ENCODE measurements around the gene CLCNKA. TPM values are rescaled to one million over a fixed set of nuclear protein-coding genes. Genes with fewer than 3 reads are reported as not detected.

The CLCNKA gene
- total RNA-seq, 1 experiment from 2014 or later: 1.5 TPM

DNA sequence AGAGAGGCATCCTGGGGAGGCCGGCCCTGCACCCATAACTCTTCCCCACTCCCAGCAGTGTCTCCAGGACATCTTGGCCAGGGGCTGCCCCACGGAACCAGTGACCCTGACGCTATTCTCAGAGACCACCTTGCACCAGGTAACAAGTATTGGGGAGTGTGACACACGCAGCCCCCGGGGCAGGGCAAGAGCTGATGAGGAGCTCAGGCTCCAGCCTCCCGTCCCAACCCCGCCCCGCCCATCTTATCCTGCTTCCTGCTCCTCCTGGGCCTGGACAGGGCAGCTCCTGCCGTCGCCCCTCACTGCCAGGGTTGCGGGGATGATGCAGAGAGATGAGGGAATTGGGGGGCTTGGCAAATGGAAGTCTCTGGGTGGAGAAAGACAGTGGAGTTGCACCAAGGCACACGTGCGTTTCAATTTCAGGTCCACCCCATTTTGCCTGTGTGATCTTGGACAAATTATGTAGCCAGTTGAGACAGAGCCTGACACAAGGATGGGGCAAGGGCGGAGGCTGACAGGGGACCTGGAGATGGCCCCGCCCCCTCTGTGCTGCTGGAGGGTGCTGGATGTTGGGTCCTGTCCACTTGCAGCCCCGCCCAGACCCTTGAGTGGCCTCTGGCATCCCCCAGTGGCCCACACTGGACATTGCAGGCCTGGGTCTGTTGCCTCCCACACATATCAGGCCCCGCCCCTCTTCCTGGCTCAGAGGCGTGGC, 10.7 kb downstream of the CLCNKA start:
- Mint-ChIP-seq H3K9me3 (no peaks in the 10 kb centered on the region), H3K4me3 (no peak overlapping the region), H3K27ac (no peak overlapping the region), H3K27me3 (ENCODE audit: low read depth) (peaks cover 7% of the 10 kb centered on the region; the same call in 1 of the 2 replicates), H3K4me1 (peaks cover 19% of the 10 kb centered on the region), H3K36me3 (no peaks in the 10 kb centered on the region)
- DNase-seq (ENCODE audit: low spot score) (peak; percentile 98), ATAC-seq (peak; percentile 98)
- ChIA-PET POLR2A (no interaction called here), CTCF (interaction anchor here (0.6 to 3.1 kb wide), 15 partner anchors 12 to 373 kb away, joined by 3 to 24 read pairs (median 4); partner anchors contain the start of genes FAM131C and HSPB7)
- TF ChIP-seq ATF6 (CRISPR knock-in tag; IDR thresholded peaks at IDR 0.05): no peak
- TF ChIP-seq ZBTB43 (CRISPR knock-in tag; IDR thresholded peaks at IDR 0.05): no peak
- TF ChIP-seq ZNF232 (CRISPR knock-in tag; IDR thresholded peaks at IDR 0.05): no peak
- TF ChIP-seq SMAD3 (CRISPR knock-in tag; IDR thresholded peaks at IDR 0.05; ENCODE audit: borderline replicate concordance): no peak
- 0 out of 2 replicates have a peak, but pooled peaks have one; percentile 24 for TF ChIP-seq FOXK1 (CRISPR knock-in tag; IDR thresholded peaks at IDR 0.05)
- TF ChIP-seq CTCF (IDR thresholded peaks at IDR 0.05): peak; percentile 97
- TF ChIP-seq ZNF416 (CRISPR knock-in tag; IDR thresholded peaks at IDR 0.05): no peak
- peak; percentile 87 for TF ChIP-seq SP1 (CRISPR knock-in tag; conservative IDR thresholded peaks at IDR 0.05)
- TF ChIP-seq CREB1 (CRISPR knock-in tag; IDR thresholded peaks at IDR 0.05): no peak
- TF ChIP-seq, protein P1, sequence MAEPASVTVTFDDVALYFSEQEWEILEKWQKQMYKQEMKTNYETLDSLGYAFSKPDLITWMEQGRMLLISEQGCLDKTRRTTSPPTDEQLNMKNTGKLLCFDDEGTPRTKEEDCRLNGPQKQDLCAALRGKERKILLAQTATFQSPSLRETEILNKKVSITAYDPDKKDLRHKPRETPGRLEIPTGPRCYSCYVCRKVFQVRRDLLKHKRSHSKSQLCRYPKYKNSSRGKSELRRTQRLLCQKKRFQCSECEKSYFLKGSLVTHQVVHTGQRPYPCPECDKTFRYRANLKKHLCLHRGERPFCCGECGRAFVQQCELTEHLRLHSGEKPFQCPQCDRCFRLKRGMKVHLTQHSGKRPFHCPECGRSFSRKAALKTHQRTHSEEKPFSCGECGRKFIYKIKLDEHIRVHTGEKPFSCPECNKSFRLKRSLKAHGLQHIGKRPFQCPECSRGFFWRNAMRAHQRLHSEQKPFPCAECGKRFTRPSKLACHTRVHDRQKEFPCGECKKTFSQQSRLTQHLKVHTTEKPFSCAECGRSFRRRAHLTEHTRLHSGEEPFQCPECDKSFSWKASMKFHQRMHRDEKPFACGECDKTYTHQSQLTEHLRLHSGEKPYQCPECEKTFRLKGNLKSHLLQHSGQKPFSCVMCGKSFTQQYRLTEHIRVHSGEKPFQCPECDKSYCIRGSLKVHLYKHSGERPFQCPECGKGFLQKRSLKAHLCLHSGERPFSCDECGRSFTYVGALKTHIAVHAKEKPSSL (CRISPR knock-in tag; conservative IDR thresholded peaks at IDR 0.05): no peak
- TF ChIP-seq, protein P2, sequence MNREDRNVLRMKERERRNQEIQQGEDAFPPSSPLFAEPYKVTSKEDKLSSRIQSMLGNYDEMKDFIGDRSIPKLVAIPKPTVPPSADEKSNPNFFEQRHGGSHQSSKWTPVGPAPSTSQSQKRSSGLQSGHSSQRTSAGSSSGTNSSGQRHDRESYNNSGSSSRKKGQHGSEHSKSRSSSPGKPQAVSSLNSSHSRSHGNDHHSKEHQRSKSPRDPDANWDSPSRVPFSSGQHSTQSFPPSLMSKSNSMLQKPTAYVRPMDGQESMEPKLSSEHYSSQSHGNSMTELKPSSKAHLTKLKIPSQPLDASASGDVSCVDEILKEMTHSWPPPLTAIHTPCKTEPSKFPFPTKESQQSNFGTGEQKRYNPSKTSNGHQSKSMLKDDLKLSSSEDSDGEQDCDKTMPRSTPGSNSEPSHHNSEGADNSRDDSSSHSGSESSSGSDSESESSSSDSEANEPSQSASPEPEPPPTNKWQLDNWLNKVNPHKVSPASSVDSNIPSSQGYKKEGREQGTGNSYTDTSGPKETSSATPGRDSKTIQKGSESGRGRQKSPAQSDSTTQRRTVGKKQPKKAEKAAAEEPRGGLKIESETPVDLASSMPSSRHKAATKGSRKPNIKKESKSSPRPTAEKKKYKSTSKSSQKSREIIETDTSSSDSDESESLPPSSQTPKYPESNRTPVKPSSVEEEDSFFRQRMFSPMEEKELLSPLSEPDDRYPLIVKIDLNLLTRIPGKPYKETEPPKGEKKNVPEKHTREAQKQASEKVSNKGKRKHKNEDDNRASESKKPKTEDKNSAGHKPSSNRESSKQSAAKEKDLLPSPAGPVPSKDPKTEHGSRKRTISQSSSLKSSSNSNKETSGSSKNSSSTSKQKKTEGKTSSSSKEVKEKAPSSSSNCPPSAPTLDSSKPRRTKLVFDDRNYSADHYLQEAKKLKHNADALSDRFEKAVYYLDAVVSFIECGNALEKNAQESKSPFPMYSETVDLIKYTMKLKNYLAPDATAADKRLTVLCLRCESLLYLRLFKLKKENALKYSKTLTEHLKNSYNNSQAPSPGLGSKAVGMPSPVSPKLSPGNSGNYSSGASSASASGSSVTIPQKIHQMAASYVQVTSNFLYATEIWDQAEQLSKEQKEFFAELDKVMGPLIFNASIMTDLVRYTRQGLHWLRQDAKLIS (CRISPR knock-in tag; IDR thresholded peaks at IDR 0.05; ENCODE audit: borderline replicate concordance): no peak
- no peak for TF ChIP-seq ZNF219 (CRISPR knock-in tag; IDR thresholded peaks at IDR 0.05; ENCODE audit: borderline replicate concordance)
- TF ChIP-seq ZNF263 (CRISPR knock-in tag; IDR thresholded peaks at IDR 0.05; ENCODE audit: low read depth): no peak
- TF ChIP-seq IRF2 (CRISPR knock-in tag; IDR thresholded peaks at IDR 0.05; ENCODE audit: borderline replicate concordance, low read depth): no peak
- TF ChIP-seq ZNF121 (CRISPR knock-in tag; IDR thresholded peaks at IDR 0.05): peak; percentile 47; the same call in 1 of the 2 replicates
- TF ChIP-seq TP53 (CRISPR knock-in tag; IDR thresholded peaks at IDR 0.05): no peak
- TF ChIP-seq MYBL2 (CRISPR knock-in tag; IDR thresholded peaks at IDR 0.05): no peak
- TF ChIP-seq, protein P3, sequence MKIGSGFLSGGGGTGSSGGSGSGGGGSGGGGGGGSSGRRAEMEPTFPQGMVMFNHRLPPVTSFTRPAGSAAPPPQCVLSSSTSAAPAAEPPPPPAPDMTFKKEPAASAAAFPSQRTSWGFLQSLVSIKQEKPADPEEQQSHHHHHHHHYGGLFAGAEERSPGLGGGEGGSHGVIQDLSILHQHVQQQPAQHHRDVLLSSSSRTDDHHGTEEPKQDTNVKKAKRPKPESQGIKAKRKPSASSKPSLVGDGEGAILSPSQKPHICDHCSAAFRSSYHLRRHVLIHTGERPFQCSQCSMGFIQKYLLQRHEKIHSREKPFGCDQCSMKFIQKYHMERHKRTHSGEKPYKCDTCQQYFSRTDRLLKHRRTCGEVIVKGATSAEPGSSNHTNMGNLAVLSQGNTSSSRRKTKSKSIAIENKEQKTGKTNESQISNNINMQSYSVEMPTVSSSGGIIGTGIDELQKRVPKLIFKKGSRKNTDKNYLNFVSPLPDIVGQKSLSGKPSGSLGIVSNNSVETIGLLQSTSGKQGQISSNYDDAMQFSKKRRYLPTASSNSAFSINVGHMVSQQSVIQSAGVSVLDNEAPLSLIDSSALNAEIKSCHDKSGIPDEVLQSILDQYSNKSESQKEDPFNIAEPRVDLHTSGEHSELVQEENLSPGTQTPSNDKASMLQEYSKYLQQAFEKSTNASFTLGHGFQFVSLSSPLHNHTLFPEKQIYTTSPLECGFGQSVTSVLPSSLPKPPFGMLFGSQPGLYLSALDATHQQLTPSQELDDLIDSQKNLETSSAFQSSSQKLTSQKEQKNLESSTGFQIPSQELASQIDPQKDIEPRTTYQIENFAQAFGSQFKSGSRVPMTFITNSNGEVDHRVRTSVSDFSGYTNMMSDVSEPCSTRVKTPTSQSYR (CRISPR knock-in tag; IDR thresholded peaks at IDR 0.05): no peak
- no peak for TF ChIP-seq E2F4 (CRISPR knock-in tag; IDR thresholded peaks at IDR 0.05; ENCODE audit: borderline replicate concordance, low read depth)
- no peak for TF ChIP-seq EMX1 (CRISPR knock-in tag; IDR thresholded peaks at IDR 0.05)
- TF ChIP-seq CBFB (CRISPR knock-in tag; IDR thresholded peaks at IDR 0.05; ENCODE audit: low read depth): no peak
- TF ChIP-seq ESRRA (CRISPR knock-in tag; IDR thresholded peaks at IDR 0.05; ENCODE audit: borderline replicate concordance): no peak
